ENCODE measurements around the gene LSM3. TPM values are rescaled to one million over a fixed set of nuclear protein-coding genes. Genes with fewer than 3 reads are reported as not detected.

Gene LSM3
- total and polyA plus RNA-seq, 2 of the 4 experiments (the other 2 are of a cell fraction), result 3.4 to 11.5 TPM

DNA sequence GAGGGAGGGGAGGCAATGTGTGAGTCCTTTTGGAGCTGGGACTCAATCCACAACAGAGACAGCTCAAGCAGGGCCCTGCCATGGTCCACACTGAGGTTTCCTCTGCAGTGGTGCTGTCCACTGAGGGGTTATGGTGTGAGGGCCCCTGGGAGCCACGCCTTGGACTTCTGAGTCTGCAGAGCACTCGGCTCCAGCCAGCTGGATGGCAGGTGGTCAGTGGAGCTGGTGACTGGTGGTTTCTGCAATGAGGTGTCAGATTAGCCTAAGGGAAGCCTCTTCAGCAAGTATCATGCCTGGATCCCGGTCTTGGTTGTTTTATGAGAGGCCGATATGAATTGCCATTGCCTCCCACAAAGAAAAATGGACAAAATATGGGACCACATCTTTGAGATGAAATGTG is 21.7 kb downstream of the LSM3 start:
- Histone ChIP-seq H2AK9ac (replicated peaks; ENCODE audit: low read depth, low read length, poor library complexity) (no peak overlapping the region), H3K4ac (ENCODE audit: low read depth, low read length) (no peak overlapping the region), H2BK5ac (ENCODE audit: low read depth, low read length, poor library complexity, severe bottlenecking) (no peak overlapping the region), H2BK20ac (ENCODE audit: low read depth, low read length) (no peak overlapping the region), H4K5ac (ENCODE audit: low read depth, low read length) (no peak overlapping the region), H3K9me3 (ENCODE audit: control insufficient read depth, insufficient read depth, low read length) (no peaks in the 10 kb centered on the region), H3K27ac (ENCODE audit: insufficient read depth, low read length) (no peak overlapping the region), H3K27me3 (ENCODE audit: control insufficient read depth, insufficient read depth, low read length) (no peaks in the 10 kb centered on the region), H3K4me1 (ENCODE audit: control insufficient read depth, insufficient read depth, low read length) (peaks cover 30% of the 10 kb centered on the region), H3K4me3 (ENCODE audit: insufficient read depth, low read depth, low read length) (no peak overlapping the region), H4K20me1 (ENCODE audit: insufficient read depth, low read length) (no peaks in the 10 kb centered on the region), H3K9me1 (ENCODE audit: insufficient read depth, low read length) (peaks cover 7% of the 10 kb centered on the region; the same call in 1 of the 2 replicates), H3K9ac (ENCODE audit: low read depth, low read length) (no peak overlapping the region), H3K18ac (ENCODE audit: low read depth, low read length) (no peak overlapping the region), H3K56ac (ENCODE audit: extremely low read depth, insufficient read depth, low read length) (no peak overlapping the region), H3K79me1 (ENCODE audit: low read depth in 1 of 2, low read length in 2 of 2) (peaks cover 12 to 19% of the 10 kb centered on the region in 2 experiments; a peak in 3 of 4 replicates), H3K23ac (ENCODE audit: low read depth, low read length) (no peak overlapping the region), H2BK120ac (ENCODE audit: low read depth, low read length) (no peak overlapping the region), H3K14ac (replicated peaks; ENCODE audit: low read depth, low read length) (no peak overlapping the region), H4K91ac (ENCODE audit: insufficient read depth, low read depth, low read length) (no peak overlapping the region), H2BK15ac (ENCODE audit: low read depth, low read length) (no peak overlapping the region), H2AK5ac (ENCODE audit: low read depth, low read length) (no peak overlapping the region), H2AFZ (replicated peaks; ENCODE audit: low read length, poor library complexity) (no peak overlapping the region), H3K4me2 (ENCODE audit: low read depth, low read length) (no peak overlapping the region), H4K8ac (ENCODE audit: low read depth in 2 of 2, low read length in 2 of 2) (no peak overlapping the region), H3K36me3 (ENCODE audit: control insufficient read depth, insufficient read depth, low read length) (peaks cover 3% of the 10 kb centered on the region; the same call in 1 of the 2 replicates)
- CTCF ChIA-PET, result no interaction called here
- dilution Hi-C loops (cut with HindIII; ENCODE audit: low sequenced_read_pairs, unreplicated experiment) (no loop called here), in situ Hi-C loops (cut with MboI; ENCODE audit: low sequenced_read_pairs) (loop anchor here (5.0 to 10.0 kb wide), 2 partner anchors 262 to 345 kb away; partner anchors contain the start of gene GRIP2), intact Hi-C loops (cut with micrococcal nuclease) (loop anchor here (5.0 kb wide), 2 partner anchors 452 to 722 kb away; partner anchors contain the start of gene CCDC174)
- TF ChIP-seq SMC3 (IDR thresholded peaks at IDR 0.05; ENCODE audit: low read depth, low read length) (no peak), MXI1 (IDR thresholded peaks at IDR 0.05; ENCODE audit: borderline replicate concordance, low read depth, low read length) (no peak), POLR2A (IDR thresholded peaks at IDR 0.05; ENCODE audit: low read depth, low read length) (no peak), NFE2L2 (IDR thresholded peaks at IDR 0.05; ENCODE audit: low read depth, low read length) (no peak), FOS (IDR thresholded peaks at IDR 0.05; ENCODE audit: low read depth, low read length) (no peak), RCOR1 (IDR thresholded peaks at IDR 0.05; ENCODE audit: insufficient replicate concordance, low read length) (no peak), MAZ (IDR thresholded peaks at IDR 0.05; ENCODE audit: borderline replicate concordance, low read depth, low read length) (no peak), CHD1 (IDR thresholded peaks at IDR 0.05; ENCODE audit: low read depth, low read length) (no peak), BHLHE40 (IDR thresholded peaks at IDR 0.05; ENCODE audit: low read depth, low read length) (no peak), MAFK (IDR thresholded peaks at IDR 0.05; ENCODE audit: low read depth, low read length) (no peak), RAD21 (IDR thresholded peaks at IDR 0.05; ENCODE audit: low read length) (no peak), CEBPB (IDR thresholded peaks at IDR 0.05; ENCODE audit: low read depth, low read length) (no peak), RFX5 (IDR thresholded peaks at IDR 0.05; ENCODE audit: low read depth, low read length) (no peak)
- TF ChIP-seq, protein P1, sequence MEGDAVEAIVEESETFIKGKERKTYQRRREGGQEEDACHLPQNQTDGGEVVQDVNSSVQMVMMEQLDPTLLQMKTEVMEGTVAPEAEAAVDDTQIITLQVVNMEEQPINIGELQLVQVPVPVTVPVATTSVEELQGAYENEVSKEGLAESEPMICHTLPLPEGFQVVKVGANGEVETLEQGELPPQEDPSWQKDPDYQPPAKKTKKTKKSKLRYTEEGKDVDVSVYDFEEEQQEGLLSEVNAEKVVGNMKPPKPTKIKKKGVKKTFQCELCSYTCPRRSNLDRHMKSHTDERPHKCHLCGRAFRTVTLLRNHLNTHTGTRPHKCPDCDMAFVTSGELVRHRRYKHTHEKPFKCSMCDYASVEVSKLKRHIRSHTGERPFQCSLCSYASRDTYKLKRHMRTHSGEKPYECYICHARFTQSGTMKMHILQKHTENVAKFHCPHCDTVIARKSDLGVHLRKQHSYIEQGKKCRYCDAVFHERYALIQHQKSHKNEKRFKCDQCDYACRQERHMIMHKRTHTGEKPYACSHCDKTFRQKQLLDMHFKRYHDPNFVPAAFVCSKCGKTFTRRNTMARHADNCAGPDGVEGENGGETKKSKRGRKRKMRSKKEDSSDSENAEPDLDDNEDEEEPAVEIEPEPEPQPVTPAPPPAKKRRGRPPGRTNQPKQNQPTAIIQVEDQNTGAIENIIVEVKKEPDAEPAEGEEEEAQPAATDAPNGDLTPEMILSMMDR (conservative IDR thresholded peaks at IDR 0.05; ENCODE audit: low read depth, low read length), result no peak
- TF ChIP-seq, protein P2, sequence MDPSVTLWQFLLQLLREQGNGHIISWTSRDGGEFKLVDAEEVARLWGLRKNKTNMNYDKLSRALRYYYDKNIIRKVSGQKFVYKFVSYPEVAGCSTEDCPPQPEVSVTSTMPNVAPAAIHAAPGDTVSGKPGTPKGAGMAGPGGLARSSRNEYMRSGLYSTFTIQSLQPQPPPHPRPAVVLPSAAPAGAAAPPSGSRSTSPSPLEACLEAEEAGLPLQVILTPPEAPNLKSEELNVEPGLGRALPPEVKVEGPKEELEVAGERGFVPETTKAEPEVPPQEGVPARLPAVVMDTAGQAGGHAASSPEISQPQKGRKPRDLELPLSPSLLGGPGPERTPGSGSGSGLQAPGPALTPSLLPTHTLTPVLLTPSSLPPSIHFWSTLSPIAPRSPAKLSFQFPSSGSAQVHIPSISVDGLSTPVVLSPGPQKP (IDR thresholded peaks at IDR 0.05; ENCODE audit: borderline replicate concordance, low read depth, low read length), result no peak
- TF ChIP-seq, protein P3, sequence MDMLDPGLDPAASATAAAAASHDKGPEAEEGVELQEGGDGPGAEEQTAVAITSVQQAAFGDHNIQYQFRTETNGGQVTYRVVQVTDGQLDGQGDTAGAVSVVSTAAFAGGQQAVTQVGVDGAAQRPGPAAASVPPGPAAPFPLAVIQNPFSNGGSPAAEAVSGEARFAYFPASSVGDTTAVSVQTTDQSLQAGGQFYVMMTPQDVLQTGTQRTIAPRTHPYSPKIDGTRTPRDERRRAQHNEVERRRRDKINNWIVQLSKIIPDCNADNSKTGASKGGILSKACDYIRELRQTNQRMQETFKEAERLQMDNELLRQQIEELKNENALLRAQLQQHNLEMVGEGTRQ (IDR thresholded peaks at IDR 0.05; ENCODE audit: low read depth, low read length), result no peak
- DNase-seq (peak; percentile 40), ATAC-seq (ENCODE audit: low read depth) (no peak)
- BruUV-seq (replicated peaks), result no TSS peak
- 20% methylated on average over 1 of the region's 4 CpGs; no CpG with 5 or more reads in 1 of the 2 experiments for WGBS, 2 experiments (ENCODE audit: extremely low coverage in 2 of 2, insufficient read length in 1 of 2)
- POLR2A ChIA-PET (ENCODE audit: unreplicated experiment), result interaction anchor here (0.7 kb wide), 1 partner anchor 152 kb away, joined by 3 read pairs; no protein-coding TSS in a partner anchor
